IPS-11a (cell line): Measurements from ENCODE around the gene HNRNPK.

Experiments
- H3K4me3 ChIP-seq: one replicate; pipeline ENCODE4 v1.5.1; 2013; ENCODE audit warnings: low read depth, low read length, control low read depth

HNRNPK gene

DNA sequence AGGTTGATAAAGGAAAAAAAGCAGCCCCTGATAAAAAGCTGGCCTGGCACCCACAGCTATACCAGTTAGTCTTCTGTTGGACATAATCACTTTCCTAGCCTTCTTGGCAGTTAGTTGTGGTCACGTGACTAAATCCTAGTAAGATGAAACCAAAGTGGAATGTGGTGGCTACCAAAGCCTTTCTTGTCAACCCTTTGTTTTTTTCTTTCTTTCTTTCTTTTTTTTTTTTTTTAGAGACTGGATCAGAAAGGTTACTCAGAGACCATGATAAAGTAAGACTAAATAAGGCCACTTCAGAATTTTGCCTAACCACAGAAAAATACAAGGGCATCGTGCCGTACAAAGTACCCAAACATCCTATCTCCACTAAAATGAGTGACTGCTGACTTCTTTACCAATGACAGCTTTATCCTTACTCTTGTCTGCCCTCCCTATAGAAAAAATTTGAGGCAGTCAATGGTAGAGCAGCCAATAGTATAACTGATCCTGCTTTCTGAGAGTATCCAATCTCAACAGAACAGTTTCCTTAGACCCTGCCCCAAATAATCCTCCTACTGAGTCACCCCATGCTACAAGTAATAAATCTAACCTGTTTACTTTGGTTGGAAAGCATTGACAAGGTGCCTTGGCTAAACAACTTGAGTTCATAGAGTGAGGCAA, 44.6 kb downstream of the HNRNPK start:
- H3K4me3 ChIP-seq, result no peak overlapping the region

DNA sequence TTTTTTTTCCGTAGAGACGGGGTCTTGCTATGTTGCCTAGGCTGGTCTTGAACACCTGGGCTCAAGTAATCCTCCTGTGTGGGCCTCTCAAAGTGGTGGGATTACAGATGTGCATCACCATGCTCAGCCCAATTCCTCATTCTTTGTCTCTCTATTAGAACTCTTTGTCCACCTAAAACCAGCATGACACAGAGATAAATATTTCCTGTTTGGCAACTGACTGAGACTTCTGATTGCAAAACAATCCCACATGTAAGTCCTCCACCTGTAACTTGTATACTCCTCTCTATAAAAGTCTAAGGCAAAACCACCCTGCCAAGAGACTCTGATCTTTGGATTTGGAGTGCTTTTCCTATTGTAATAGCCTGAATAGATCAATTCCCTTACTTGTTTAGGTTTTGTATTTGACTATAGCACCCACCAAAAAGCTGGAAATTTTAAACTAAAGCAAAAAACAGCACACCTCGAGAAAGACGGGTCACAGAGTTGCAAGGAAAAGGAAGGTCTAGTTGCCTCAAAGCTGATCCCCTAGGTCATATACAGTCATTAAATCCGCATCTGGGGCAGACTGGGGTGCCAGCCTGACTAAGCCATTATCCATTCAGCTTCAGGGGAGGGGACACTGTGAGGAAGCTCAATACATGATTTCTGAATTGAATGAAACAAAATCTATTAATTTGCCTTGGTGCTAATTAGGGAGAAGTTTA, 45.3 kb downstream of the HNRNPK start:
- no peak overlapping the region for H3K4me3 ChIP-seq

DNA sequence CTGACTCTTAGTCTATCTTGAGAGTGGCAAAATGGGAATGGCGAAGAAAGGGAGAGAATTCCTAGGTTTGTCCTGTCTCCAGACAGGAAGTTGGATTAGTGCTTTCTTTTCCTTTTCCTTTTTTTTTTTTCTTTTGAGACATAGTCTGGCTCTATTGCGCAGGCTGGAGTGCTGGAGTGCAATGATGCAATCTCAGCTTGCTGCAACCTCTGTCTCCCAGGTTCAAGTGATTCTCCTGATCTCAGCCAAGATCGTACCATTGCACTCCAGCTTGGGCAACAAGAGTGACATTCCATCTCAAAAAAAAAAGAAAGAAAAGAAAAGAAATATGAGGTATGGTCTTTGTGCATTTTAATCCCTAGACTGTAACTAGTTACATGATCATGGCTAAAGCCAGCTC, 46.2 kb downstream of the HNRNPK start:
- H3K4me3 ChIP-seq, result no peak overlapping the region

DNA sequence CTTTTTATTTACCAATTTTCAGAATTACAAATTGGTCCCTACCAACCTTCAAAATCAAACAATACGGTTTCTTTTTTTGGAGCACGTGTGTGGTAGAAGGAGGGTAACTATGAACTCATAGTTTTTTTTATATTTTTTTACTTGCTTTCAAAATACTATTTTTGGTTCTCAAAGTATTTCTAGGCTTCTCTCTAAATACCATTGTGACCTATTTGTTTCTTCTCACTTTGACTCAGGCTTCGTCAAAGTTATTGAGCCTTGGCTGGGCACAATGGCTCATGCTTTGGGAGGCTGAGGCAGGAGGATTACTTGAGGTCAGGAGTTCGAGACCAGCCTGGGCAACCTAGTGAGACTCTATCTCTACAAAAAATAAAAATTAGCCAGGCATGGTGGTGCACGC, 47.2 kb downstream of the HNRNPK start:
- H3K4me3 ChIP-seq, result no peak overlapping the region

DNA sequence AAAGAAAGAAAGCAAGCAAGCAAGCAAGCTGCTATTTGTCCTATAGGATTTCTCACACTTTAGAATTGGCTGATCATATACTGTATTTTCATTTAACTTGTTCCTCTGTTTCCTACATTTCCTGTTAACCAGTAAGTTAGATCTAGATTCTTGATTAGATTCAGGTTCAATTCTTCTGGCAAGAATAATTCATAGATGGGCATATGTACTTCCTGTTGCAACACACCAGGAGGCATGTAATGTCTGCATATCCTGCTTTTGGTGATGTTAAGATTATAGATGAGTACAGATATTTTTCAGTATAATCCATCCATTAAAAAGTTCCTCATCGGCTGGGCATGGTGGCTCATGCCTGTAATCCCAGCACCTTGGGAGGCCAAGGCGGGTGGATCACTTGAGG, 48.0 kb downstream of the HNRNPK start:
- no peak overlapping the region for H3K4me3 ChIP-seq

DNA sequence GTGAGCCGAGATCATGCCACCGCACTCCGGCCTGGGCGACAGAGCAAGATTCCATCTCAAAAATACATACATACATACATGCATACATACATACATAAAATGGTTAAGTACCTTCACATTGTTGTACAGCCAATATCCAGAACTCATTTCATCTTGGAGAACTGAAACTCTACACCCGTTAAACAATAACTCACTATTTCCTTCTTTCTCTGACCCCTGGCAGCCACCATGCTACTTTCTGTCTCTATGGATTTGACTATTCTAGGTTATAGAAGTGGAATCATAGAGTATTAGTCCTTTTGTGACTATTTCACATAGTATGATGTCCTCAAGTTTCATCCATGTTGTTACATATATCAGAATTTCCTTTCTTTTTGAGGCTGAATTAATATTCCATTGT, 49.1 kb downstream of the HNRNPK start:
- H3K4me3 ChIP-seq, result no peak overlapping the region

DNA sequence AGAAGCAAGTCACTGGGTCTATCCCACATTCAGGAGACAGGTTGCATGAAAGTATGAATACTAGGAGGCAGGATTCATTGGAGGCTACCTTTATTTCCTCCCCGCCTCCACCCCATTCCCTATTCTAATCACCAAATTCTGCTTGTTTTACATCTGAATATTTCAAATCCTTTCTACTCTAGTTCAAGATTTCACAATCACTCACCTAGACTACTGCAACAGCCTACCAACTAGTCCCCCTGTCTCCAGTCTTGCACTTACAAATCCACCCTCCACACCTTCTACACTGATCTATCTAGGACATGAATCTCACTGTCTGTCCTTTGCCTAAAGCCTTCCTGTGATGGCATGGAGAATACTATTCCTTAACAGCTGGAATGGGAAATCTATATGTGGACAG, 52.4 kb downstream of the HNRNPK start:
- no peak overlapping the region for H3K4me3 ChIP-seq

DNA sequence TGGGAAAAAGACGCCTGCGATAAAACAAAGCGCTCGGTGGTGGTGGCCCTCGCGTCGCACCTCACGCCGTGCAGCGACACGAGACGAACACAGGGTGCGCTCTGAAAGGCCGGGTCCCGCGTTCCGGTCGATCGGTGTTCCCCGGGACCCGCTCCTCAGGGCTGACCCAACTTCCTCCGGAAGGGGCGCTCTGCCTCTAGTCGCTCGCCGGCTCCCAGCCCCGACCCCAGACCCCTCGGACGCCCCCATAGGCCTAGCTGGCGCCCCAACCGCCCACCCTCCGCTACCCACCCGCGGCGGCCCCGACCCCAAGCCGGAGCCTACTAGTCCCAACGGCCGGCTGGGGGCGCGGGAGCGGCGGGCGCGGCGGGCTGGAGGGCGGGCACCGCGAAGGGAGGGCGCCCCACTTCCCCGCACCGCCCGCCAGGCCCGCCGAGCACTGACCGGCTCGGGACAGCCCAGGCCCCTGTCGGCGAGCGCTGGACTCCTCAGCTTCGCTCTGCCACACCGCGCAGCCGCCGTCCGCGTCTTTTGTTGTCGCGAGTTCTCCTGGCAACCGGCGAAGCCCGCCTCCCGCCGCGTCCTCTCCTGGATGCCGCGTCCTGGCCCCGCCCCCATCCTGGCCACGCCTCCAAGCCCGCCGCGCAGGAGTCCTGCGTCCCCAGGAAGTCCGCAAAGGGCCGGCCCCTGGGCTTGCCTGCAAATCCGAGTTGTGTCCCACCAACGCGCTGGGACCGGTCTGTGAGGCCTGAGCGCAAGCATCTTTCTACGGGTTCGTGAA, 58.9 kb downstream of the HNRNPK start, which contains the start of gene KIF27:
Gene KIF27 (minus strand): TSS at position 506 of the 781 bp plus-strand sequence. CDS start 5,841 bp downstream, outside the sequence.
- peak within 1 kb of the TSS; percentile 51 for H3K4me3 ChIP-seq

DNA sequence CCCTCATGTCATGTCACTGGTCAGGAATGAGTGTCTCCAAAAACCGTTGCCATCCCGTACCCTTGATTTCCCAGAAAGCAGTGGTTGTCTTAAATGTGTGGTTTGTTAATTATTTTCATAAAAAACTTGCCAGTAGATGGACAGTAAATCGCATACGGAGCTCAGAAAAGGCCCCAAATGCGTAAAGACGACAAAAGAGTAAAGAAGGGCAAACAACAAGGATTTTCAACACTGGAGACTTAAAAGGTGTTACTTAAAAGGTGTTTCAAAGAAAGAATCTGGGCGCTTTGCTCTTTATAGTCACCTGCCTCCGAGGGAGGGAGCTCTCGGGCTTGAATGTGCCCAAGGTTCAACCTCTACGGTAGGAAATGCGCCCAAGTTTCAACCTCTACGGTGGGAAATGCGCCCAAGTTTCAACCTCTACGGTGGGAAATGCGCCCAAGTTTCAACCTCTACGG, 59.5 kb downstream of the HNRNPK start:
- H3K4me3 ChIP-seq, result peak overlapping the region; percentile 51

DNA sequence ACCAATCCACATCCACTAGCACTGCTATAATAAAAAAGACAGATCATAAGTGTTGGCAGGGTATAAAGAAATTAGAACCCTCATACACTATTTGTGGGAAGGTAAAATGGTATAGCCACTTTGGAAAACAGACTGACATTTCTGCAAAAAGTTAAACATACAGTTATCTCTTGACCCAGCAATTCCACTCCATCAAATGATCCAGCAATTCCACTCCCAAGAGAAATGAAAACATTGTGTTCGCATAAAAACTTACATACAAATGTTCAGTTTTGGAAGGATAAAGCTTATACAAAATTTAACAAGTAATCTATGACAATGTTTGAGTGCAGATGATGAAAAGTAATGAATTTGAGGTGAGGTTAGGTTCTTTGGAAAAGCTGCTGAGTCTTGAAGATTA, 60.9 kb downstream of the HNRNPK start:
- H3K4me3 ChIP-seq, result no peak overlapping the region
